IMR-90 (cell line): Measurements from ENCODE around the gene RXRB. TPM values are rescaled to one million over a fixed set of nuclear protein-coding genes. Genes with fewer than 3 reads are reported as not detected.

Experiments
- ATAC-seq: fragments of 200-7000 bp; cut with Tn5 transposase; 2 replicates; pipeline ENCODE4 v1.9.1; 2020; ENCODE audit warnings: low read depth, mild to moderate bottlenecking, moderate library complexity
- BruUV-seq: library from RNA; stranded (reverse); fragments of 400-500 nt; replicated peaks from 2 replicates; lab custom pipeline; 2021; lab: Mats Ljungman, UMichigan
- CTCF ChIA-PET: fragments of 300-600 bp; formaldehyde crosslinking; extraction: SDS; loops from one replicate; lab custom pipeline; 2021; ENCODE audit warnings: antibody characterized with exemption; lab: Yijun Ruan, JAX
- POLR2A ChIA-PET: fragments of 300-600 bp; sonication (Branson Sonifier 250); formaldehyde crosslinking; loops from one replicate; lab custom pipeline; 2022; ENCODE audit warnings: antibody characterized with exemption; ENCODE audit not compliant: unreplicated experiment; lab: Charles Lee
- DNase-seq: peaks from one replicate; pipeline ENCODE4 v3.0.0; 2013
- H2AFZ ChIP-seq: replicated peaks from 2 replicates; pipeline ENCODE3; 2013; ENCODE audit warnings: low read length, mild to moderate bottlenecking; ENCODE audit not compliant: poor library complexity
- H2AK5ac ChIP-seq: 2 replicates; pipeline ENCODE4 v1.6.1; 2013; ENCODE audit warnings: low read depth, low read length, inconsistent platforms
- H2AK9ac ChIP-seq: replicated peaks from 2 replicates; pipeline ENCODE3; 2013; ENCODE audit warnings: mild to moderate bottlenecking, low read depth, low read length, moderate library complexity; ENCODE audit not compliant: poor library complexity
- H2BK120ac ChIP-seq: 2 replicates; pipeline ENCODE4 v1.6.1; 2013; ENCODE audit warnings: low read depth, low read length, inconsistent platforms
- H2BK15ac ChIP-seq: 3 replicates; pipeline ENCODE4 v1.6.1; 2013; ENCODE audit warnings: low read depth, low read length, inconsistent platforms
- H2BK20ac ChIP-seq: 2 replicates; pipeline ENCODE4 v1.6.1; 2013; ENCODE audit warnings: low read depth, mild to moderate bottlenecking, inconsistent platforms, low read length, moderate library complexity
- H2BK5ac ChIP-seq: 2 replicates; pipeline ENCODE4 v1.6.1; 2013; ENCODE audit warnings: mild to moderate bottlenecking, low read depth, low read length, inconsistent platforms; ENCODE audit not compliant: poor library complexity, severe bottlenecking
- H3K14ac ChIP-seq: replicated peaks from 2 replicates; pipeline ENCODE4 v1.6.1; 2013; ENCODE audit warnings: low read depth, low read length, inconsistent platforms
- H3K18ac ChIP-seq: 2 replicates; pipeline ENCODE4 v1.6.1; 2013; ENCODE audit warnings: low read depth, low read length, control low read depth
- H3K23ac ChIP-seq: 2 replicates; pipeline ENCODE4 v1.6.1; 2013; ENCODE audit warnings: low read depth, low read length, inconsistent platforms
- H3K27ac ChIP-seq: 2 replicates; pipeline ENCODE4 v1.5.1; 2013; ENCODE audit warnings: mild to moderate bottlenecking, control low read depth, low read length; ENCODE audit not compliant: insufficient read depth
- H3K27me3 ChIP-seq: 2 replicates; pipeline ENCODE4 v1.6.1; 2013; ENCODE audit warnings: low read length; ENCODE audit not compliant: control insufficient read depth, insufficient read depth
- H3K36me3 ChIP-seq: 2 replicates; pipeline ENCODE4 v1.6.1; 2013; ENCODE audit warnings: low read length, mixed read lengths; ENCODE audit not compliant: control insufficient read depth, insufficient read depth
- H3K4ac ChIP-seq: 2 replicates; pipeline ENCODE4 v1.6.1; 2013; ENCODE audit warnings: low read depth, low read length, inconsistent platforms
- H3K4me1 ChIP-seq: 2 replicates; pipeline ENCODE4 v1.6.1; 2013; ENCODE audit warnings: low read length, mixed read lengths; ENCODE audit not compliant: control insufficient read depth, insufficient read depth
- H3K4me2 ChIP-seq: 2 replicates; pipeline ENCODE4 v1.6.1; 2013; ENCODE audit warnings: low read depth, mild to moderate bottlenecking, control low read depth, low read length, moderate library complexity
- H3K4me3 ChIP-seq: 2 replicates; pipeline ENCODE4 v1.5.1; 2013; ENCODE audit warnings: low read depth, mild to moderate bottlenecking, control low read depth, low read length, moderate library complexity; ENCODE audit not compliant: insufficient read depth
- H3K56ac ChIP-seq: 2 replicates; pipeline ENCODE4 v1.6.1; 2013; ENCODE audit warnings: low read length, inconsistent platforms; ENCODE audit not compliant: insufficient read depth; ENCODE audit errors: extremely low read depth
- H3K79me1 ChIP-seq, 2 experiments: 2 replicates each; pipeline ENCODE4 v1.6.1; 2013; ENCODE audit warnings: low read length in 2 of 2, inconsistent platforms in 1 of 2, low read depth in 1 of 2
- H3K9ac ChIP-seq: 2 replicates; pipeline ENCODE4 v1.6.1; 2013; ENCODE audit warnings: low read depth, low read length, control low read depth
- H3K9me1 ChIP-seq: 2 replicates; pipeline ENCODE4 v1.6.1; 2013; ENCODE audit warnings: low read length, inconsistent platforms; ENCODE audit not compliant: insufficient read depth
- H3K9me3 ChIP-seq: 2 replicates; pipeline ENCODE4 v1.6.1; 2013; ENCODE audit warnings: low read length; ENCODE audit not compliant: control insufficient read depth, insufficient read depth
- H4K20me1 ChIP-seq: 2 replicates; pipeline ENCODE4 v1.6.1; 2013; ENCODE audit warnings: low read length, inconsistent platforms; ENCODE audit not compliant: insufficient read depth
- H4K5ac ChIP-seq: 2 replicates; pipeline ENCODE4 v1.6.1; 2013; ENCODE audit warnings: mild to moderate bottlenecking, low read depth, low read length, control low read depth
- H4K8ac ChIP-seq, 2 experiments: 2 replicates each; pipeline ENCODE4 v1.6.1; 2013; ENCODE audit warnings: low read depth in 2 of 2, low read length in 2 of 2, control low read depth in 1 of 2, inconsistent platforms in 1 of 2
- H4K91ac ChIP-seq: 2 replicates; pipeline ENCODE4 v1.6.1; 2013; ENCODE audit warnings: low read depth, low read length, inconsistent platforms; ENCODE audit not compliant: insufficient read depth
- MAFK ChIP-seq: IDR thresholded peaks from 2 replicates; pipeline ENCODE4 v1.6.1; 2012; ENCODE audit warnings: low read depth, low read length, improper control_type of control experiment
- MAZ ChIP-seq: IDR thresholded peaks from 2 replicates; pipeline ENCODE4 v1.6.1; 2012; ENCODE audit warnings: low read depth, mild to moderate bottlenecking, low read length, improper control_type of control experiment, moderate library complexity, borderline replicate concordance
- SMC3 ChIP-seq: fragments of 150-350 bp; IDR thresholded peaks from 2 replicates; pipeline ENCODE4 v1.6.1; 2016; ENCODE audit warnings: low read depth, mild to moderate bottlenecking, antibody characterized with exemption, low read length, moderate library complexity
- USF2 ChIP-seq: fragments of 150-350 bp; IDR thresholded peaks from 2 replicates; pipeline ENCODE4 v1.6.1; 2017; ENCODE audit warnings: mild to moderate bottlenecking, antibody characterized with exemption, low read length, low read depth
- WGBS, 2 experiments: methylation state at CpG; one replicate each; pipeline versions ENCODE4 v1.1.5 to v1.1.7; 2013; ENCODE audit warnings: missing lambda C conversion rate in 2 of 2; ENCODE audit not compliant: insufficient read length in 1 of 2; ENCODE audit errors: extremely low coverage in 2 of 2; 5-methylcytosine and 5-hydroxymethylcytosine counted together
- dilution Hi-C: fragments of 300-500 bp; cut with HindIII; formaldehyde crosslinking; loops from one replicate; pipeline ENCODE4 v1.14.3; 2018; ENCODE audit warnings: low sequenced_read_pairs; ENCODE audit not compliant: unreplicated experiment
- in situ Hi-C: fragments of 300-500 bp; cut with MboI; formaldehyde crosslinking; loops from 3 replicates; pipeline ENCODE4 v1.14.3; 2019; ENCODE audit warnings: low sequenced_read_pairs, inconsistent platforms, mixed read lengths
- intact Hi-C: fragments of 100-400 bp; cut with micrococcal nuclease; formaldehyde crosslinking; loops from 2 replicates; pipeline ENCODE4 v1.10.0; 2022
- polyA plus RNA-seq, 3 experiments: library from polyadenylated mRNA; depleted of rRNA; stranded (reverse); fragments of >200 nt; gene quantifications; 2 replicates each; pipeline ENCODE4 v1.2.3, GENCODE V29; 2012; ENCODE audit warnings: low replicate concordance in 1 of 3
- total RNA-seq: library from RNA; depleted of rRNA; stranded (reverse); fragments of >200 nt; gene quantifications from 2 replicates; pipeline ENCODE4 v1.2.3, GENCODE V29; 2012

Gene RXRB
- total and polyA plus RNA-seq, 2 of the 4 experiments (the other 2 are of a cell fraction), result 18.6 to 53.7 TPM

- intact Hi-C loops, result no loop called here
Observed at GRCh38 chr6:33166811-33167210, 33.7 kb downstream of the RXRB start.

More at GRCh38 chr6:33166811-33167210, 33.7 kb downstream of the RXRB start:
- no CpG with 5 or more reads among the region's 7 CpGs for WGBS, 2 experiments
- Histone ChIP-seq H2AK9ac (no peak overlapping the region), H3K23ac (no peak overlapping the region), H3K4me2 (no peak overlapping the region), H3K56ac (no peak overlapping the region), H3K14ac (no peak overlapping the region), H3K9ac (no peak overlapping the region), H3K27me3 (peaks cover 7% of the 10 kb centered on the region), H2BK120ac (no peak overlapping the region), H2AFZ (peak overlapping the region; percentile 11), H3K4ac (no peak overlapping the region), H4K5ac (no peak overlapping the region), H4K91ac (no peak overlapping the region), H3K4me3 (no peak overlapping the region), H2BK20ac (no peak overlapping the region), H4K8ac (no peak overlapping the region), H3K9me1 (peaks cover 5% of the 10 kb centered on the region; the same call in 1 of the 2 replicates), H2AK5ac (no peak overlapping the region), H3K4me1 (peaks cover 3% of the 10 kb centered on the region), H2BK15ac (no peak overlapping the region), H3K79me1 (no peaks in the 10 kb centered on the region), H4K20me1 (no peaks in the 10 kb centered on the region), H3K9me3 (no peaks in the 10 kb centered on the region), H3K36me3 (no peaks in the 10 kb centered on the region), H2BK5ac (no peak overlapping the region), H3K18ac (no peak overlapping the region), H3K27ac (no peak overlapping the region)
- dilution Hi-C loops, result no loop called here
- DNase-seq (no peak), ATAC-seq (no peak)
- ChIA-PET CTCF (no interaction called here), POLR2A (no interaction called here)
- no TSS peak for BruUV-seq
- in situ Hi-C loops, result loop anchor here (10.0 kb wide), 1 partner anchor 152 kb away; no protein-coding TSS in a partner anchor
- no peak for TF ChIP-seq SMC3
- no peak for TF ChIP-seq MAZ
- no peak for TF ChIP-seq USF2
- TF ChIP-seq MAFK, result no peak
